GM19193 (cell line): ENCODE data around the gene ZBTB21.

Experiments used
- POLR2A ChIP-seq: IDR thresholded peaks from 4 replicates; pipeline ENCODE4 v1.6.1; 2011; ENCODE audit not compliant: insufficient read depth, insufficient read length; ENCODE audit errors: extremely low read depth

Gene ZBTB21

GRCh38 chr21:42013376-42013775, 3.2 kb upstream of the ZBTB21 start:
- no peak for TF ChIP-seq POLR2A

- TF ChIP-seq POLR2A = no peak
These were observed 2.7 kb upstream of the ZBTB21 start for GRCh38 chr21:42012763-42013329.

- TF ChIP-seq POLR2A = no peak
These were observed 2.2 kb upstream of the ZBTB21 start for GRCh38 chr21:42012344-42012743.

GRCh38 chr21:42010507-42011495, 641 bp upstream of the ZBTB21 start:
- peak; percentile 60 for TF ChIP-seq POLR2A

GRCh38 chr21:42009018-42009830, 936 bp downstream of the ZBTB21 start:
- no peak for TF ChIP-seq POLR2A

GRCh38 chr21:42007356-42007940, 2.7 kb downstream of the ZBTB21 start:
- no peak for TF ChIP-seq POLR2A

- no peak for TF ChIP-seq POLR2A
These were observed 3.4 kb downstream of the ZBTB21 start for GRCh38 chr21:42006765-42007164.

GRCh38 chr21:42004406-42005199, 5.6 kb downstream of the ZBTB21 start:
- TF ChIP-seq POLR2A = no peak

GRCh38 chr21:42003051-42003461, 7.1 kb downstream of the ZBTB21 start:
- no peak for TF ChIP-seq POLR2A

GRCh38 chr21:42002421-42002958, 7.7 kb downstream of the ZBTB21 start:
- TF ChIP-seq POLR2A = no peak

- no peak for TF ChIP-seq POLR2A
These were observed 8.4 kb downstream of the ZBTB21 start for GRCh38 chr21:42001781-42002180.

GRCh38 chr21:42000908-42001307, 9.3 kb downstream of the ZBTB21 start:
- no peak for TF ChIP-seq POLR2A

GRCh38 chr21:41997657-41998056, 12.5 kb downstream of the ZBTB21 start:
- TF ChIP-seq POLR2A = no peak

- TF ChIP-seq POLR2A = no peak
These were observed 14.6 kb downstream of the ZBTB21 start for GRCh38 chr21:41995577-41995976.

- TF ChIP-seq POLR2A = no peak
These were observed 16.4 kb downstream of the ZBTB21 start for GRCh38 chr21:41993744-41994143.

GRCh38 chr21:41992576-41992975, 17.6 kb downstream of the ZBTB21 start:
- no peak for TF ChIP-seq POLR2A
